A673 (cell line): ENCODE measurements around the gene PANX2.

ENCODE experiments used
- CTCF ChIP-seq: fragments of 300-800, 200-600 bp; sonication (generic); conservative IDR thresholded peaks from 2 replicates; pipeline ENCODE4 v1.5.1; 2017; ENCODE audit warnings: low read depth, mild to moderate bottlenecking, antibody characterized with exemption, low read length, moderate library complexity, mixed read lengths
- EZH2 ChIP-seq: fragments of 200-600 bp; sonication (generic); IDR thresholded peaks from 2 replicates; pipeline ENCODE4 v1.6.1; 2017; ENCODE audit warnings: borderline replicate concordance, low read depth, mild to moderate bottlenecking, mixed read lengths, antibody characterized with exemption, low read length; ENCODE audit not compliant: poor library complexity, severe bottlenecking

DNA sequence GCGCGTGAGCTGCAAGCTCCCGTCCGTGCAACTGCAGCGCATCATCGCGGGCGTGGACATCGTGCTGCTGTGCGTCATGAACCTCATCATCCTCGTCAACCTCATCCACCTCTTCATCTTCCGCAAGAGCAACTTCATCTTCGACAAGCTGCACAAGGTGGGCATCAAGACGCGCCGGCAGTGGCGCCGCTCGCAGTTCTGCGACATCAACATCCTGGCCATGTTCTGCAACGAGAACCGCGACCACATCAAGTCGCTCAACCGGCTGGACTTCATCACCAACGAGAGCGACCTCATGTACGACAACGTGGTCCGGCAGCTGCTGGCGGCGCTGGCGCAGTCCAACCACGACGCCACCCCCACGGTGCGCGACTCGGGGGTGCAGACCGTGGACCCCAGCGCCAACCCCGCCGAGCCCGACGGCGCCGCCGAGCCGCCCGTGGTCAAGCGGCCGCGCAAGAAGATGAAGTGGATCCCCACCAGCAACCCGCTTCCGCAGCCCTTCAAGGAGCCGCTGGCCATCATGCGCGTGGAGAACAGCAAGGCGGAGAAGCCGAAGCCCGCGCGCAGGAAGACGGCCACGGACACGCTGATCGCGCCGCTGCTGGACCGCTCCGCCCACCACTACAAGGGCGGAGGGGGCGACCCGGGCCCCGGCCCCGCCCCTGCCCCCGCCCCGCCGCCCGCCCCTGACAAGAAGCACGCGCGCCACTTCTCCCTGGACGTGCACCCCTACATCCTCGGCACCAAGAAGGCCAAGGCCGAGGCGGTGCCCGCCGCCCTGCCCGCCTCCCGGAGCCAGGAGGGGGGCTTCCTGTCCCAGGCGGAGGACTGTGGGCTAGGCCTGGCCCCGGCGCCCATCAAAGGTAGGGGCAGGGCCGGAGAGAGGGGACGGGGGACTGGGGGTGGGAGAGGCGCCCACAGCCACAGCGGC, 7.3 kb downstream of the PANX2 start:
- TF ChIP-seq CTCF (no peak), EZH2 (no peak)
